Measurements from ENCODE around the gene NPHP4.

Gene NPHP4

GRCh38 chr1:6011161-6011945 is 19.1 kb upstream of the NPHP4 start (continued):
- TF ChIP-seq CSRNP3 (CRISPR knock-in tag; IDR thresholded peaks at IDR 0.05): no peak
- TF ChIP-seq ZNF70 (CRISPR knock-in tag; IDR thresholded peaks at IDR 0.05): no peak
- TF ChIP-seq ZFP30 (CRISPR knock-in tag; IDR thresholded peaks at IDR 0.05): no peak
- no peak for TF ChIP-seq BACH2 (CRISPR knock-in tag; IDR thresholded peaks at IDR 0.05; ENCODE audit: borderline replicate concordance)
- TF ChIP-seq ZFP3 (CRISPR knock-in tag; IDR thresholded peaks at IDR 0.05): no peak
- no peak for TF ChIP-seq CREB5 (CRISPR knock-in tag; IDR thresholded peaks at IDR 0.05; ENCODE audit: low read depth)
- no peak for TF ChIP-seq ZNF8 (CRISPR knock-in tag; IDR thresholded peaks at IDR 0.05)
- TF ChIP-seq CSDC2 (CRISPR knock-in tag; IDR thresholded peaks at IDR 0.05): no peak
- no peak for TF ChIP-seq GLIS3 (CRISPR knock-in tag; IDR thresholded peaks at IDR 0.05)
- TF ChIP-seq OSR1 (CRISPR knock-in tag; IDR thresholded peaks at IDR 0.05): no peak

GRCh38 chr1:6010554-6010953 is 18.3 kb upstream of the NPHP4 start:
- no peak for ATAC-seq
- no peak for TF ChIP-seq BACH2 (CRISPR knock-in tag; IDR thresholded peaks at IDR 0.05; ENCODE audit: borderline replicate concordance)
- no peak for TF ChIP-seq TOX (CRISPR knock-in tag; IDR thresholded peaks at IDR 0.05; ENCODE audit: borderline replicate concordance)
- no peak for TF ChIP-seq PPARA (CRISPR knock-in tag; IDR thresholded peaks at IDR 0.05; ENCODE audit: borderline replicate concordance)
- no peak for TF ChIP-seq ZNF565 (CRISPR knock-in tag; conservative IDR thresholded peaks at IDR 0.05; ENCODE audit: low read depth)
- no peak for TF ChIP-seq POU6F1 (CRISPR knock-in tag; IDR thresholded peaks at IDR 0.05; ENCODE audit: borderline replicate concordance, low read depth)
- no peak for TF ChIP-seq GLIS3 (CRISPR knock-in tag; IDR thresholded peaks at IDR 0.05)
- no peak for TF ChIP-seq TCF4 (CRISPR knock-in tag; IDR thresholded peaks at IDR 0.05; ENCODE audit: borderline replicate concordance)
- TF ChIP-seq CSDC2 (CRISPR knock-in tag; IDR thresholded peaks at IDR 0.05): no peak
- no peak for TF ChIP-seq CREB5 (CRISPR knock-in tag; IDR thresholded peaks at IDR 0.05; ENCODE audit: low read depth)
- TF ChIP-seq ZFP3 (CRISPR knock-in tag; IDR thresholded peaks at IDR 0.05): no peak
- no peak for TF ChIP-seq OSR1 (CRISPR knock-in tag; IDR thresholded peaks at IDR 0.05)
- TF ChIP-seq SNAI2 (CRISPR knock-in tag; IDR thresholded peaks at IDR 0.05): no peak
- TF ChIP-seq RARB (CRISPR knock-in tag; IDR thresholded peaks at IDR 0.05): no peak
- no peak for TF ChIP-seq ZC3H10 (CRISPR knock-in tag; IDR thresholded peaks at IDR 0.05)
- TF ChIP-seq ISL1 (CRISPR knock-in tag; IDR thresholded peaks at IDR 0.05): no peak
- TF ChIP-seq ZNF70 (CRISPR knock-in tag; IDR thresholded peaks at IDR 0.05): no peak
- TF ChIP-seq ESRRG (CRISPR knock-in tag; IDR thresholded peaks at IDR 0.05): no peak
- no peak for TF ChIP-seq ZNF8 (CRISPR knock-in tag; IDR thresholded peaks at IDR 0.05)

- no peak for ATAC-seq
- no peak for TF ChIP-seq ZC3H10 (CRISPR knock-in tag; IDR thresholded peaks at IDR 0.05)
Observed at GRCh38 chr1:6009120-6010040, 17.2 kb upstream of the NPHP4 start.

GRCh38 chr1:6008696-6009095 is 16.5 kb upstream of the NPHP4 start:
- ATAC-seq: no peak
- TF ChIP-seq TCF4 (CRISPR knock-in tag; IDR thresholded peaks at IDR 0.05; ENCODE audit: borderline replicate concordance): no peak
- no peak for TF ChIP-seq RARB (CRISPR knock-in tag; IDR thresholded peaks at IDR 0.05)
- TF ChIP-seq BACH2 (CRISPR knock-in tag; IDR thresholded peaks at IDR 0.05; ENCODE audit: borderline replicate concordance): no peak
- no peak for TF ChIP-seq TOX (CRISPR knock-in tag; IDR thresholded peaks at IDR 0.05; ENCODE audit: borderline replicate concordance)
- no peak for TF ChIP-seq ZFP3 (CRISPR knock-in tag; IDR thresholded peaks at IDR 0.05)
- TF ChIP-seq CREB5 (CRISPR knock-in tag; IDR thresholded peaks at IDR 0.05; ENCODE audit: low read depth): no peak
- TF ChIP-seq ZNF70 (CRISPR knock-in tag; IDR thresholded peaks at IDR 0.05): no peak
- TF ChIP-seq PATZ1 (CRISPR knock-in tag; IDR thresholded peaks at IDR 0.05; ENCODE audit: borderline replicate concordance): no peak
